ENCODE measurements around the gene PEBP1.

The PEBP1 gene

GRCh38 chr12:118137148-118137678 lies 1.3 kb downstream of the PEBP1 start:
- DNase-seq, result no peak

DNA sequence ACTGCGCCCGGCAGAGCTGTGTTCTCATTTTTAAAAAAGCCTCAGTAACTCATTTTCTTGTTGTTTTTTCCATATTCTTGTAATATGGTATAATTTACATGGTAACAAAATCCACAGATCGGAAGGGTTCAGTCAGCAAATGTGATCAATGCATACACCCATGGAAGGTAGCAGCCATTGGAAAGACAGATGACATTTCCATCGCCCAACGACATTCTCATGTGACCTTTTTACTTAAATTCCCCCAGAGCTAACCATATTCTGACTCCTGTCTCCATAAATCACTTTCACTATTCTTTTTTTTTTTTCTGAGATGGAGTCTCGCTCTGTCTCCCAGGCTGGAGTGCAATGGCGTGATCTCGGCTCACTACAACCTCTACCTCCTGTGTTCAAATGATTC lies 4.9 kb downstream of the PEBP1 start:
- no peak for DNase-seq

- peak in 1 of 2 donors; percentile 14 for DNase-seq
Measured at GRCh38 chr12:118144499-118144898, 8.6 kb downstream of the PEBP1 start.

DNA sequence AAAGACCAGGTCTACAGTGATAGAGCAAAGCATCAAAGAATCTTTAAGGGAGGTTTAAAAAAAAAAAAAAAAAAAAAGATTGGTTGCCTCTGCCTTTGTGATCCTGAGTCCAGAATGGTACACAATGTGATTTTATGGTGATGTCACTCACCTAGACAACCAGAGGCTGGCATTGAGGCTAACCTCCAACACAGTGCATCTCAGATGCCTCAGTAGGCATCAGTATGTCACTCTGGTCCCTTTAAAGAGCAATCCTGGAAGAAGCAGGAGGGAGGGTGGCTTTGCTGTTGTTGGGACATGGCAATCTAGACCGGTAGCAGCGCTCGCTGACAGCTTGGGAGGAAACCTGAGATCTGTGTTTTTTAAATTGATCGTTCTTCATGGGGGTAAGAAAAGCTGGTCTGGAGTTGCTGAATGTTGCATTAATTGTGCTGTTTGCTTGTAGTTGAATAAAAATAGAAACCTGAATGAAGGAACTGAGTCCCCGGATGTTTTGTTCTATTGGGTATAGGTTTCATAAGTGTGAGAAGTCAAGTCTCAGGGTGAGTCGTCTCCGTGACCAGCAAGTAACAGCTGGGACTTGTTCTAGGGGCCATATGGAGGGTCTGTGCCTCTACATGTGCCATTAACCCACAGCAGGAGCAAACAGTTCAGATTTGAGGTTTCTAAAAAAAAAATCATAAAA lies 9.3 kb downstream of the PEBP1 start:
- DNase-seq, result peak in 1 of 2 donors; percentile 12

DNA sequence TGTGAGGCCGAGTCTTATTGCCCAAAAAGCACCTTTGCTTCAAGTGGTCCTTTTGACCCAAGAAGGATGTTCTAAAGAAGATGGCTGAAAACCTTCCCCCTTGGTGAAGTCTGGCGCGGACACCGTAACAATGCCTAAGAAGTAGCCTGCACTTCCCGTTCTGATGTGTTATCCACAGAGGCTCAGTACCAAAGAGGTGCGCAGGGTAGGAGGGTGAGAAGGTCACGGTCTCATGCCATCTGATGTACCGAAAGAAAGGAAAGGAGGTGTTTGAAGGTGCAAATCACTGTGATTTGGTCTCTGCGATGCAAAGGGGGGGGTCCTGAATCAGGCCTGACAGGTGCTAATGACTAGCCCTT lies 9.9 kb downstream of the PEBP1 start:
- DNase-seq, result no peak

GRCh38 chr12:118148287-118148686 lies 12.4 kb downstream of the PEBP1 start:
- peak in 1 of 2 donors; percentile 12 for DNase-seq

GRCh38 chr12:118150625-118151024 lies 14.7 kb downstream of the PEBP1 start:
- DNase-seq, result no peak

- no peak for DNase-seq
Measured at GRCh38 chr12:118151755-118152154, 15.8 kb downstream of the PEBP1 start.

- no peak for DNase-seq
Measured at GRCh38 chr12:118160536-118160935, 24.6 kb downstream of the PEBP1 start.

GRCh38 chr12:118164798-118165486 lies 29.0 kb downstream of the PEBP1 start:
- no peak for DNase-seq

DNA sequence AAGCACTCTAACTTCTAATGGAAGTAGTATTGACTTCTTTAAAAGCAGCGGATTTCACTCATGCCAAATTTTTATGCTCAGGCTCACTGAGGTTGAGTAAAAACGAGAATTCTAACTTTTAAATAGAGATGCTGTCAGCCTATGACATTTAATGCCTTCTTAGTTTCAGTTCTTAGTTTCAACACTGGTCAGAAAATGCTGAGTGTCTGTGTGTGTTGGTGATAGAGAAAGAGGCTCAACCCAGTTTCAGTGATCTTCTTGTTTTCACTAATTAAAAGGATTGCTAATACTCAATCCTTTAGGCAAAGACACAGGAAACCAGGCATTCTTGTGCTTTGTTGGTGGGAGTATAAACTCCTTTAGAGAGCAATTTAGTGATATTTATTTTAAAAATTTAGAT lies 31.0 kb downstream of the PEBP1 start:
- DNase-seq, result no peak

DNA sequence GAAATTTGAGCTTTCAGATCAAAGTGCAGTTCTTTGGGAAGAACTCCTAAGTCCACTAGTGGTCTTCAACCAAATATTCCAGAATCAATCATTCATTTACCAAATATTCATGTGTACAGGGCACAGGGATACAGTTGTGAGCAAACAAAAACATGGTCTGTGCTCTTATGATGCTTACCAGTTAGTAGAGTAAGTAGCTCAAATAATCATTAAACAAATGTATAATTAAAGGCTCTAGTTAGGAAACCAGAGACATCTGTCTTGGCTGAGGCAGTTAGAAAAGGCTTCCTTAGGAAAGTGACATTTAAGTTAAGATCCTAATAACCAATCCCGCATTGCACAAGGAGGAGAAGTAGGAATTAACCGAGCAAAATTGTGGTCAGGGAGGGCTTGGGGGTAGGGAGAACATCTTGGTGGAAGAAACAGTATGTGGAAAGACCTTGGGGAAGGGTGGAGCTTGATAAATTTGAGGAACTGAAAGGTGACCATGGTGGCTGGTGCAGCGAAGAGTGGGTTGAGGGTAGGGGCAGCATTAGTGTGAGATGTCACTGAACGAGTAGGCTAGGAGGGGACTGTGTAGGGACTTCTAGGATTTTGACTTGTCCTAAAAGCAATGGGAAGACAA lies 40.0 kb downstream of the PEBP1 start:
- DNase-seq, result peak; percentile 94 to 98

DNA sequence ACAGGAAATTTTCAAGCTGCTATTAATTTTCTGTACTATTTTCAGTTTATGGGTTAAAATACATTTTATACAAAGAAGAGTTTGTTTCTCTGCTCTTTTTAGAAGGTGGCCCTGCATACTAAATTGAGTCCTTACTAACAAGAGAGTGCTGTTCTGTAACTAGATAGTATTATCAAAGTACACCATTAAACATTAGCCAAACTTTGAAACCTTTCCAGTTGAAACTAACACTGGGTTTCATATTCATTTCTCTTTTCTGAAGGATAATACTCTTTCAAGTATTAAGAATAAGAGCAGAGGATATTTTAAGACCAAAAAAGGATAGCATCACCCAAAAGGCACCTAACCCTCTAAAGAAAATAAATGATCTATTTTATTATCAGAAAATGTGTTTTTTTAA lies 47.2 kb downstream of the PEBP1 start:
- no peak for DNase-seq

GRCh38 chr12:118183711-118184110 lies 47.8 kb downstream of the PEBP1 start:
- DNase-seq, result peak in 1 of 2 donors; percentile 30

- DNase-seq, result no peak
Measured at GRCh38 chr12:118185602-118186397, 49.9 kb downstream of the PEBP1 start.

DNA sequence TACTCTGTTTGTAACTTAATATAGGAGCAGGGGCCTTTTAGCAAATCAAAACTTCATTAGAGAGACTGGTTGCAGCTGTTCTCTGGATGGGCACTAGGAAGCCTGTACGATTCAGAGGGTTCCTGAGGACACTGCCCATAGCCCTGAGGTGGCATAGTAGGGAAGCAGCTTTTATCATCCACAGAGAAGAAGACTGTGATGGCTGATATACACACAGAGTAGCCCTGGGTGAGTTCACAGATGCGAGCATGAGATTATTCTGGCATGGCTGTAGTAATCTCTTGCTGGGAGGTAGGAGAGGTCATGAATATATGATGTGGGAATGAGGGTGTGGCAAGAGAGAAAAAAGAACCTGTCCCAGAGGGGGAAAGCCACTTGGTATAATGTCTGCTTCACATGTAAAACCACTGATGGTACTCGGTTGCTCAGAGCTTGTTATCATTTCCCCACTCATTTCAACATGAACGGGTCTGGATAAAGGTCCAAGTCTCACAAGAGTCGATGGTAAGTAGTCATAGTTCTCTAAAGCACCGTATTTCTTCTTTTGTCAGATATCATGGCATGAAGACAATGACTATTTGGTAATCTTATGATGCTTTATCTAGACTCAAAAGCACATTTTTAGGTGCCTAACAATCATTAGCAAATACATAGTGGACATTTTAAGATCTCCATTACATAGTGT lies 52.0 kb downstream of the PEBP1 start:
- no peak for DNase-seq

- peak in 1 of 2 donors; percentile 22 for DNase-seq
Measured at GRCh38 chr12:118188690-118189371, 52.9 kb downstream of the PEBP1 start.

GRCh38 chr12:118189741-118190191 lies 53.8 kb downstream of the PEBP1 start:
- no peak for DNase-seq

DNA sequence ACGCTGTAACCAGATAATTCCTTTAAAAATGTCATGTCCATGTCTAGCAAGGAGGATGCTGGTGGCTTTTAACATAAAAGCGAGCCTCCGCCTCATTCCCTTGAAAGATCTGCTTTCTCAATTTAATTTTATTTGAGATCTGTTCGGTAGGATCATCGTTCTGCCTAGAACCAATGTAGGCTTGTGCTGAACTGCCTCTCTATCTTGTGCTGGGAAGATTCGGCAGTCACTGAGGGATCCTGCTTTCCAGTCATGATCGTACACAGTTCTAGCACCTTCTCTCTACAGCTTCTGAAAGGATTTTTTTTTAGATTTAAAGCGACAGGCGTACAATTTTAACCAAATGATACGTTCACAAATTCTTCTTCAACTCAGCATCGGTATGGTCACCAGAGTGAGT lies 54.3 kb downstream of the PEBP1 start:
- DNase-seq, result no peak

DNA sequence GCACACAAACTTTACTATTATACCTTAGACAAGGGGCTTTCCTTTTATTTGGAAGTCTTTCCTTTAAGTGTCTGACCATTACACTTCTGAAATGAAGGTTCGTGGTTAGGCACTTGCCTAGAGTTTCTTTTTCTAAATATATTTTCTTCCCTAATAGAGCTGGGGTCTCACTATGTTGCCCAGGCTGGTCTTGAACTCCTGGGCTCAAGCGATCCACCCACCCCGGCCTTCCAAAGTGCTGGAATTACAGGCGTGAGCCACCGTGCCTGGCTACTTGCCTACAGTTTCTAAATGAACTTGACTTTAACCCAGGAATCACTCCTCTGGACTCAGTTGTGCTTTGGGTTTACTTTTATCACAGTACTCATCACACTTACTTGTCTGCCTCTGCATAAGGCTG lies 57.6 kb downstream of the PEBP1 start:
- DNase-seq, result no peak

- DNase-seq, result no peak
Measured at GRCh38 chr12:118193958-118194357, 58.0 kb downstream of the PEBP1 start.

Data from inflammatory macrophage treated with lipopolysaccharide for 1 hour (primary cell).